ENCODE data around the gene CNTN5.

Gene CNTN5

GRCh38 chr11:100095809-100096208 is 1075.1 kb downstream of the CNTN5 start:
- H3K9ac ChIP-seq (ENCODE audit: low read length): no peak overlapping the region
- DNase-seq: no peak
- H3K36me3 ChIP-seq (ENCODE audit: control insufficient read depth in 1 of 2, insufficient read depth in 2 of 2, low read length in 2 of 2): no peaks in the 10 kb centered on the region
- H3K4me2 ChIP-seq (ENCODE audit: low read length): no peak overlapping the region
- H3K23ac ChIP-seq (ENCODE audit: low read length): no peak overlapping the region
- no peak overlapping the region for H3K18ac ChIP-seq (ENCODE audit: low read length)
- H4K12ac ChIP-seq (ENCODE audit: low read depth, low read length): no peak overlapping the region
- H2BK5ac ChIP-seq (ENCODE audit: low read depth, low read length, poor library complexity): no peak overlapping the region
- no peak overlapping the region for H3K4me3 ChIP-seq (ENCODE audit: low read depth, low read length)
- H3K27me3 ChIP-seq (ENCODE audit: insufficient read depth, low read length): no peaks in the 10 kb centered on the region
- no peak overlapping the region for H2AFZ ChIP-seq (ENCODE audit: insufficient read depth, low read length, poor library complexity)
- H2BK12ac ChIP-seq (ENCODE audit: low read length): no peak overlapping the region
- H2BK120ac ChIP-seq (ENCODE audit: insufficient read depth, low read length, poor library complexity): no peak overlapping the region
- H3K79me1 ChIP-seq (ENCODE audit: low read length): no peaks in the 10 kb centered on the region
- no CpG with 5 or more reads among the region's 3 CpGs for WGBS (ENCODE audit: extremely low coverage, insufficient coverage, insufficient read length)
- H3K14ac ChIP-seq (ENCODE audit: low read length): no peak overlapping the region
- no peak overlapping the region for H3K4ac ChIP-seq (ENCODE audit: low read depth, low read length)
- no peak overlapping the region for H4K8ac ChIP-seq (ENCODE audit: low read depth, low read length)
- no peak overlapping the region for H3K27ac ChIP-seq (ENCODE audit: low read depth, low read length)
- H3K79me2 ChIP-seq (ENCODE audit: control insufficient read depth, insufficient read depth, low read length, poor library complexity): no peaks in the 10 kb centered on the region
- no peaks in the 10 kb centered on the region for H3K9me3 ChIP-seq (ENCODE audit: insufficient read depth, low read depth, low read length)
- no peak overlapping the region for H4K91ac ChIP-seq (ENCODE audit: low read depth, low read length)
- no peaks in the 10 kb centered on the region for H3K4me1 ChIP-seq (ENCODE audit: control insufficient read depth in 1 of 2, insufficient read depth in 2 of 2, low read length in 2 of 2)
- H2AK5ac ChIP-seq (ENCODE audit: low read length): no peak overlapping the region

GRCh38 chr11:100098560-100098959 is 1077.8 kb downstream of the CNTN5 start:
- no peak for DNase-seq

GRCh38 chr11:100105255-100105981 is 1084.7 kb downstream of the CNTN5 start:
- no peaks in the 10 kb centered on the region for H3K79me1 ChIP-seq (ENCODE audit: low read length)
- H3K27me3 ChIP-seq (ENCODE audit: insufficient read depth, low read length): no peaks in the 10 kb centered on the region
- H4K12ac ChIP-seq (ENCODE audit: low read depth, low read length): no peak overlapping the region
- no peak overlapping the region for H3K18ac ChIP-seq (ENCODE audit: low read length)
- H3K79me2 ChIP-seq (ENCODE audit: control insufficient read depth, insufficient read depth, low read length, poor library complexity): no peaks in the 10 kb centered on the region
- H3K4me3 ChIP-seq (ENCODE audit: low read depth, low read length): no peak overlapping the region
- H3K4me2 ChIP-seq (ENCODE audit: low read length): no peak overlapping the region
- H3K9me3 ChIP-seq (ENCODE audit: insufficient read depth, low read depth, low read length): no peaks in the 10 kb centered on the region
- no peak overlapping the region for H2BK120ac ChIP-seq (ENCODE audit: insufficient read depth, low read length, poor library complexity)
- no peak overlapping the region for H2BK12ac ChIP-seq (ENCODE audit: low read length)
- H3K4ac ChIP-seq (ENCODE audit: low read depth, low read length): no peak overlapping the region
- no peaks in the 10 kb centered on the region for H3K36me3 ChIP-seq (ENCODE audit: control insufficient read depth in 1 of 2, insufficient read depth in 2 of 2, low read length in 2 of 2)
- H2BK5ac ChIP-seq (ENCODE audit: low read depth, low read length, poor library complexity): no peak overlapping the region
- DNase-seq: no peak
- H3K4me1 ChIP-seq (ENCODE audit: control insufficient read depth in 1 of 2, insufficient read depth in 2 of 2, low read length in 2 of 2): no peaks in the 10 kb centered on the region
- no CpG with 5 or more reads among the region's 4 CpGs for WGBS (ENCODE audit: extremely low coverage, insufficient coverage, insufficient read length)
- H4K91ac ChIP-seq (ENCODE audit: low read depth, low read length): no peak overlapping the region
- no peak overlapping the region for H3K9ac ChIP-seq (ENCODE audit: low read length)
- H3K23ac ChIP-seq (ENCODE audit: low read length): no peak overlapping the region
- no peak overlapping the region for H3K27ac ChIP-seq (ENCODE audit: low read depth, low read length)
- no peak overlapping the region for H4K8ac ChIP-seq (ENCODE audit: low read depth, low read length)
- H3K14ac ChIP-seq (ENCODE audit: low read length): no peak overlapping the region
- H2AK5ac ChIP-seq (ENCODE audit: low read length): no peak overlapping the region
- H2AFZ ChIP-seq (ENCODE audit: insufficient read depth, low read length, poor library complexity): no peak overlapping the region

More at GRCh38 chr11:100098560-100098959, 1077.8 kb downstream of the CNTN5 start:
- no peak overlapping the region for H2BK12ac ChIP-seq (ENCODE audit: low read length)
- no peak overlapping the region for H3K4ac ChIP-seq (ENCODE audit: low read depth, low read length)
- no peak overlapping the region for H3K9ac ChIP-seq (ENCODE audit: low read length)
- no peaks in the 10 kb centered on the region for H3K79me1 ChIP-seq (ENCODE audit: low read length)
- no peaks in the 10 kb centered on the region for H3K36me3 ChIP-seq (ENCODE audit: control insufficient read depth in 1 of 2, insufficient read depth in 2 of 2, low read length in 2 of 2)
- no peaks in the 10 kb centered on the region for H3K4me1 ChIP-seq (ENCODE audit: control insufficient read depth in 1 of 2, insufficient read depth in 2 of 2, low read length in 2 of 2)
- H3K4me3 ChIP-seq (ENCODE audit: low read depth, low read length): no peak overlapping the region
- no peak overlapping the region for H3K23ac ChIP-seq (ENCODE audit: low read length)
- no peak overlapping the region for H4K91ac ChIP-seq (ENCODE audit: low read depth, low read length)
- H3K9me3 ChIP-seq (ENCODE audit: insufficient read depth, low read depth, low read length): no peaks in the 10 kb centered on the region
- H3K14ac ChIP-seq (ENCODE audit: low read length): no peak overlapping the region
- H4K12ac ChIP-seq (ENCODE audit: low read depth, low read length): no peak overlapping the region
- no peaks in the 10 kb centered on the region for H3K27me3 ChIP-seq (ENCODE audit: insufficient read depth, low read length)
- no CpG with 5 or more reads among the region's 3 CpGs for WGBS (ENCODE audit: extremely low coverage, insufficient coverage, insufficient read length)
- H2AK5ac ChIP-seq (ENCODE audit: low read length): no peak overlapping the region
- H2AFZ ChIP-seq (ENCODE audit: insufficient read depth, low read length, poor library complexity): no peak overlapping the region
- H3K27ac ChIP-seq (ENCODE audit: low read depth, low read length): no peak overlapping the region
- H2BK5ac ChIP-seq (ENCODE audit: low read depth, low read length, poor library complexity): no peak overlapping the region
- no peak overlapping the region for H3K18ac ChIP-seq (ENCODE audit: low read length)
- no peak overlapping the region for H3K4me2 ChIP-seq (ENCODE audit: low read length)
- H4K8ac ChIP-seq (ENCODE audit: low read depth, low read length): no peak overlapping the region
- H2BK120ac ChIP-seq (ENCODE audit: insufficient read depth, low read length, poor library complexity): no peak overlapping the region
- no peaks in the 10 kb centered on the region for H3K79me2 ChIP-seq (ENCODE audit: control insufficient read depth, insufficient read depth, low read length, poor library complexity)

GRCh38 chr11:100105982-100106358 is 1085.2 kb downstream of the CNTN5 start:
- no peak overlapping the region for H2AFZ ChIP-seq (ENCODE audit: insufficient read depth, low read length, poor library complexity)
- no peak overlapping the region for H2BK5ac ChIP-seq (ENCODE audit: low read depth, low read length, poor library complexity)
- no peak overlapping the region for H4K8ac ChIP-seq (ENCODE audit: low read depth, low read length)
- H3K79me1 ChIP-seq (ENCODE audit: low read length): no peaks in the 10 kb centered on the region
- no peak overlapping the region for H3K4me3 ChIP-seq (ENCODE audit: low read depth, low read length)
- no peaks in the 10 kb centered on the region for H3K79me2 ChIP-seq (ENCODE audit: control insufficient read depth, insufficient read depth, low read length, poor library complexity)
- no peak overlapping the region for H2BK120ac ChIP-seq (ENCODE audit: insufficient read depth, low read length, poor library complexity)
- H4K12ac ChIP-seq (ENCODE audit: low read depth, low read length): no peak overlapping the region
- WGBS (ENCODE audit: extremely low coverage, insufficient coverage, insufficient read length): no CpG with 5 or more reads among the region's 3 CpGs
- no peak overlapping the region for H3K27ac ChIP-seq (ENCODE audit: low read depth, low read length)
- no peaks in the 10 kb centered on the region for H3K4me1 ChIP-seq (ENCODE audit: control insufficient read depth in 1 of 2, insufficient read depth in 2 of 2, low read length in 2 of 2)
- H2BK12ac ChIP-seq (ENCODE audit: low read length): no peak overlapping the region
- H3K23ac ChIP-seq (ENCODE audit: low read length): no peak overlapping the region
- no peak overlapping the region for H2AK5ac ChIP-seq (ENCODE audit: low read length)
- H3K9ac ChIP-seq (ENCODE audit: low read length): no peak overlapping the region
- no peak for DNase-seq
- no peaks in the 10 kb centered on the region for H3K36me3 ChIP-seq (ENCODE audit: control insufficient read depth in 1 of 2, insufficient read depth in 2 of 2, low read length in 2 of 2)
- H3K27me3 ChIP-seq (ENCODE audit: insufficient read depth, low read length): no peaks in the 10 kb centered on the region
- H3K14ac ChIP-seq (ENCODE audit: low read length): no peak overlapping the region
- H3K4ac ChIP-seq (ENCODE audit: low read depth, low read length): no peak overlapping the region
- no peaks in the 10 kb centered on the region for H3K9me3 ChIP-seq (ENCODE audit: insufficient read depth, low read depth, low read length)
- no peak overlapping the region for H4K91ac ChIP-seq (ENCODE audit: low read depth, low read length)
- H3K4me2 ChIP-seq (ENCODE audit: low read length): no peak overlapping the region
- no peak overlapping the region for H3K18ac ChIP-seq (ENCODE audit: low read length)
